ENCODE results near the gene DOCK2.

Gene DOCK2

GRCh38 chr5:169864483-169864882 is 227.4 kb downstream of the DOCK2 start:
- DNase-seq (ENCODE audit: low read depth) = no peak

- no peak for DNase-seq (ENCODE audit: low read depth)
Observed at GRCh38 chr5:169867347-169867746, 230.3 kb downstream of the DOCK2 start.

- DNase-seq (ENCODE audit: low read depth) = no peak
Observed at GRCh38 chr5:169869066-169869465, 232.0 kb downstream of the DOCK2 start.

- no peak for DNase-seq (ENCODE audit: low read depth)
Observed at GRCh38 chr5:169870211-169870610, 233.1 kb downstream of the DOCK2 start.

- no peak for DNase-seq (ENCODE audit: low read depth)
Observed at GRCh38 chr5:169871826-169872490, 234.9 kb downstream of the DOCK2 start.

GRCh38 chr5:169873642-169874041 is 236.6 kb downstream of the DOCK2 start:
- no peak for DNase-seq (ENCODE audit: low read depth)

- no peak for DNase-seq (ENCODE audit: low read depth)
Observed at GRCh38 chr5:169874621-169875020, 237.5 kb downstream of the DOCK2 start.

- peak; percentile 47 for DNase-seq (ENCODE audit: low read depth)
Observed at GRCh38 chr5:169875091-169875728, 238.1 kb downstream of the DOCK2 start.

GRCh38 chr5:169875731-169876130 is 238.7 kb downstream of the DOCK2 start:
- DNase-seq (ENCODE audit: low read depth) = no peak

- peak; percentile 53 for DNase-seq (ENCODE audit: low read depth)
Observed at GRCh38 chr5:169876386-169876785, 239.3 kb downstream of the DOCK2 start.

- DNase-seq (ENCODE audit: low read depth) = no peak
Observed at GRCh38 chr5:169880012-169880663, 243.1 kb downstream of the DOCK2 start.

GRCh38 chr5:169880785-169881184 is 243.7 kb downstream of the DOCK2 start:
- DNase-seq (ENCODE audit: low read depth) = no peak

- DNase-seq (ENCODE audit: low read depth) = no peak
Observed at GRCh38 chr5:169881702-169882303, 244.7 kb downstream of the DOCK2 start.

- DNase-seq (ENCODE audit: low read depth) = no peak
Observed at GRCh38 chr5:169886033-169886432, 249.0 kb downstream of the DOCK2 start.

- DNase-seq (ENCODE audit: low read depth) = no peak
Observed at GRCh38 chr5:169886677-169887076, 249.6 kb downstream of the DOCK2 start.

GRCh38 chr5:169889572-169889971 is 252.5 kb downstream of the DOCK2 start:
- DNase-seq (ENCODE audit: low read depth) = no peak

- DNase-seq (ENCODE audit: low read depth) = peak; percentile 57
Observed at GRCh38 chr5:169893010-169893409, 255.9 kb downstream of the DOCK2 start.

- peak; percentile 60 for DNase-seq (ENCODE audit: low read depth)
Observed at GRCh38 chr5:169893571-169893970, 256.5 kb downstream of the DOCK2 start.

- DNase-seq (ENCODE audit: low read depth) = no peak
Observed at GRCh38 chr5:169895926-169896325, 258.9 kb downstream of the DOCK2 start.

- DNase-seq (ENCODE audit: low read depth) = no peak
Observed at GRCh38 chr5:169897481-169897880, 260.4 kb downstream of the DOCK2 start.

GRCh38 chr5:169901896-169902295 is 264.8 kb downstream of the DOCK2 start:
- no peak for DNase-seq (ENCODE audit: low read depth)

GRCh38 chr5:169904059-169904458 is 267.0 kb downstream of the DOCK2 start:
- DNase-seq (ENCODE audit: low read depth) = no peak

- DNase-seq (ENCODE audit: low read depth) = no peak
Observed at GRCh38 chr5:169904508-169904907, 267.4 kb downstream of the DOCK2 start.
